Natural killer cell (primary cell): ENCODE data around the gene KAZN. TPM values are rescaled to one million over a fixed set of nuclear protein-coding genes. Genes with fewer than 3 reads are reported as not detected.

ENCODE experiments used
- ATAC-seq, 3 donors: fragments of 150-1000 bp in 2 of 3; fragments of 200-7000 bp in 1 of 3; cut with Tn5 transposase; 1 replicate in 1 of 3; 2 replicates in 2 of 3; pipeline ENCODE4 v1.10.0; 2021; ENCODE audit warnings: mild to moderate bottlenecking in 2 of 3, moderate library complexity in 2 of 3
- DNase-seq, 2 donors: peaks; one replicate each; pipeline versions ENCODE4 v3.0.0 to v3.0.0-alpha.2; 2013 to 2021; ENCODE audit warnings: mixed read lengths in 1 of 2
- H3K27ac ChIP-seq: one replicate; pipeline ENCODE4 v1.5.1; 2013; ENCODE audit warnings: mild to moderate bottlenecking, low read length
- H3K27me3 ChIP-seq: one replicate; pipeline ENCODE4 v1.6.1; 2013; ENCODE audit warnings: low read length; ENCODE audit not compliant: control insufficient read depth, insufficient read depth
- H3K36me3 ChIP-seq: one replicate; pipeline ENCODE4 v1.6.1; 2013; ENCODE audit warnings: low read length; ENCODE audit not compliant: control insufficient read depth, insufficient read depth
- H3K4me1 ChIP-seq: one replicate; pipeline ENCODE4 v1.6.1; 2013; ENCODE audit warnings: low read length; ENCODE audit not compliant: control insufficient read depth, insufficient read depth
- H3K4me3 ChIP-seq: one replicate; pipeline ENCODE4 v1.5.1; 2013; ENCODE audit warnings: low read length
- H3K9me3 ChIP-seq: one replicate; pipeline ENCODE4 v1.6.1; 2013; ENCODE audit warnings: low read length; ENCODE audit not compliant: control insufficient read depth, insufficient read depth
- H3K27ac Mint-ChIP-seq, 2 donors: one replicate each; pipeline ENCODE4 v1.8.0; 2022; ENCODE audit warnings: mild to moderate bottlenecking in 2 of 2, mixed read lengths in 2 of 2, moderate library complexity in 1 of 2
- H3K27me3 Mint-ChIP-seq, 2 donors: one replicate each; pipeline ENCODE4 v1.8.0; 2022; ENCODE audit warnings: low read depth in 2 of 2, mixed read lengths in 2 of 2
- H3K36me3 Mint-ChIP-seq: one replicate; pipeline ENCODE4 v1.8.0; 2022; ENCODE audit warnings: mixed read lengths
- H3K4me1 Mint-ChIP-seq, 2 donors: one replicate each; pipeline ENCODE4 v1.8.0; 2022; ENCODE audit warnings: mixed read lengths in 2 of 2
- H3K4me3 Mint-ChIP-seq: one replicate; pipeline ENCODE4 v1.8.0; 2022; ENCODE audit warnings: mild to moderate bottlenecking, moderate library complexity, mixed read lengths
- H3K9me3 Mint-ChIP-seq, 2 donors: one replicate each; pipeline ENCODE4 v1.8.0; 2022; ENCODE audit warnings: mixed read lengths in 2 of 2
- CTCF ChIP-seq: fragments of 200-600 bp; IDR thresholded peaks from one replicate; pipeline ENCODE4 v1.8.0; 2022; ENCODE audit warnings: antibody characterized with exemption
- WGBS: methylation state at CpG from one replicate; pipeline ENCODE4 v1.1.7; 2013; ENCODE audit warnings: missing lambda C conversion rate; ENCODE audit not compliant: insufficient coverage; 5-methylcytosine and 5-hydroxymethylcytosine counted together
- intact Hi-C: fragments of 100-400 bp; cut with micrococcal nuclease; formaldehyde crosslinking; loops from one replicate; pipeline ENCODE4 v1.14.2; 2022
- total RNA-seq, 4 donors: library from RNA; stranded (reverse); fragments of 120-200 nt in 1 of 4; gene quantifications; one replicate each; pipeline versions ENCODE4 v1.2.3 to v1.2.4, GENCODE V29; 2013 to 2022

The KAZN gene
- total RNA-seq, 3 donors from 2014 or later (not counting 1 experiment from before 2014, with no cell fraction given), result 1.2 to 2.0 (median 1.7) TPM

GRCh38 chr1:14732728-14733047, 134.2 kb downstream of the KAZN start:
- Histone ChIP-seq H3K4me1 (no peaks in the 10 kb centered on the region), H3K27me3 (no peaks in the 10 kb centered on the region), H3K4me3 (no peak overlapping the region), H3K9me3 (no peaks in the 10 kb centered on the region), H3K36me3 (no peaks in the 10 kb centered on the region), H3K27ac (no peak overlapping the region)
- H3K36me3 Mint-ChIP-seq, result no peaks in the 10 kb centered on the region
- peaks cover 18 to 20% of the 10 kb centered on the region in 2 donors for H3K27me3 Mint-ChIP-seq
- WGBS, result 78% methylated on average over 5 of the region's 5 CpGs
- intact Hi-C loops, result no loop called here
- H3K4me1 Mint-ChIP-seq, result no peaks in the 10 kb centered on the region
- TF ChIP-seq CTCF, result no peak
- DNase-seq (no peak), ATAC-seq (no peak)
- H3K9me3 Mint-ChIP-seq, result no peaks in the 10 kb centered on the region
- H3K27ac Mint-ChIP-seq, result no peak overlapping the region
- no peak overlapping the region for H3K4me3 Mint-ChIP-seq

- DNase-seq, result no peak
- Mint-ChIP-seq H3K9me3 (no peaks in the 10 kb centered on the region), H3K27me3 (peaks cover 18 to 20% of the 10 kb centered on the region in 2 donors), H3K27ac (no peak overlapping the region), H3K36me3 (no peaks in the 10 kb centered on the region), H3K4me1 (no peaks in the 10 kb centered on the region), H3K4me3 (no peak overlapping the region)
- H3K4me3 ChIP-seq, result no peak overlapping the region
- H3K27me3 ChIP-seq, result no peaks in the 10 kb centered on the region
- no peak overlapping the region for H3K27ac ChIP-seq
- H3K36me3 ChIP-seq, result no peaks in the 10 kb centered on the region
- H3K9me3 ChIP-seq, result no peaks in the 10 kb centered on the region
- TF ChIP-seq CTCF, result no peak
- no peaks in the 10 kb centered on the region for H3K4me1 ChIP-seq
- ATAC-seq, result no peak
- 74% methylated on average over 21 of the region's 21 CpGs for WGBS
- intact Hi-C loops, result no loop called here
Observed at GRCh38 chr1:14733048-14733778, 134.7 kb downstream of the KAZN start.

- Mint-ChIP-seq H3K27me3 (peaks cover 18 to 20% of the 10 kb centered on the region in 2 donors), H3K9me3 (no peaks in the 10 kb centered on the region), H3K4me3 (no peak overlapping the region), H3K27ac (no peak overlapping the region), H3K4me1 (no peaks in the 10 kb centered on the region), H3K36me3 (no peaks in the 10 kb centered on the region)
- H3K4me3 ChIP-seq, result no peak overlapping the region
- H3K9me3 ChIP-seq, result no peaks in the 10 kb centered on the region
- no peaks in the 10 kb centered on the region for H3K4me1 ChIP-seq
- no peak overlapping the region for H3K27ac ChIP-seq
- 82% methylated on average over 10 of the region's 10 CpGs for WGBS
- intact Hi-C loops, result no loop called here
- DNase-seq (no peak), ATAC-seq (no peak)
- H3K36me3 ChIP-seq, result no peaks in the 10 kb centered on the region
- no peak for TF ChIP-seq CTCF
- H3K27me3 ChIP-seq, result no peaks in the 10 kb centered on the region
Observed at GRCh38 chr1:14733779-14734140, 135.3 kb downstream of the KAZN start.

GRCh38 chr1:14735841-14736240, 137.4 kb downstream of the KAZN start:
- no peak overlapping the region for H3K4me3 Mint-ChIP-seq
- no peak overlapping the region for H3K4me3 ChIP-seq
- H3K9me3 ChIP-seq, result no peaks in the 10 kb centered on the region
- no peaks in the 10 kb centered on the region for H3K4me1 ChIP-seq
- H3K9me3 Mint-ChIP-seq, result no peaks in the 10 kb centered on the region
- ATAC-seq (no peak), DNase-seq (no peak)
- no peaks in the 10 kb centered on the region for H3K36me3 ChIP-seq
- no peak overlapping the region for H3K27ac ChIP-seq
- intact Hi-C loops, result no loop called here
- WGBS, result 13% methylated on average over 4 of the region's 4 CpGs
- no peak for TF ChIP-seq CTCF
- H3K4me1 Mint-ChIP-seq, result no peaks in the 10 kb centered on the region
- H3K36me3 Mint-ChIP-seq, result no peaks in the 10 kb centered on the region
- no peak overlapping the region for H3K27ac Mint-ChIP-seq
- H3K27me3 Mint-ChIP-seq, result peaks cover 26 to 33% of the 10 kb centered on the region in 2 donors
- H3K27me3 ChIP-seq, result no peaks in the 10 kb centered on the region
